Activated T-cell treated with anti-CD3 and anti-CD28 coated beads for 1 hour (primary cell): ENCODE measurements around the gene CCDC27.

Experiments used
- DNase-seq: peaks from one replicate; pipeline ENCODE4 v3.0.0-alpha.2; 2020; ENCODE audit warnings: low read depth

The CCDC27 gene

GRCh38 chr1:3752400-3752945 is at the start of gene CCDC27:
CCDC27 (plus strand) TSS chr1:3752450; CDS start chr1:3752482, 32 bp downstream.
- DNase-seq: no peak

DNA sequence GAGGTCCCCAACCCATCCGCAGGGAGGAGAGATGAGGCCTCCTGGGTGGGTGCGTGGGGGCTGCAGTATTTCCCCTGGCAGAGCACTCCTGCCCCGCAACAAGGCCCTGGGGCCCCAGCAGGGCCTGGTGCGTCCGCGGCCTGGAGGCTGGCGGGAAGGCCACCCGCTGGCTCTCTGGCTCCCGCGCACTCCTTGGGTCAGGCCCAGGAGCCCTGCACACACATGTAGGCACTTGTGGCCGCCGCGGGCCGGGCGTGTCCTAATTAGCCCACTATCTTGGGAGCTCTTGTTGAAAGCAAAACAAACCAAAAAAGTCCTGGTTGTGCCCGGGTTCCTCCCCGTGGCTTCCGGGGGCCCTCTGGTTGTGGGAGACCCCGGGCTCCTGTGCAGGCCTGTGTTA is 49.7 kb upstream of the CCDC27 start:
- DNase-seq: no peak

DNA sequence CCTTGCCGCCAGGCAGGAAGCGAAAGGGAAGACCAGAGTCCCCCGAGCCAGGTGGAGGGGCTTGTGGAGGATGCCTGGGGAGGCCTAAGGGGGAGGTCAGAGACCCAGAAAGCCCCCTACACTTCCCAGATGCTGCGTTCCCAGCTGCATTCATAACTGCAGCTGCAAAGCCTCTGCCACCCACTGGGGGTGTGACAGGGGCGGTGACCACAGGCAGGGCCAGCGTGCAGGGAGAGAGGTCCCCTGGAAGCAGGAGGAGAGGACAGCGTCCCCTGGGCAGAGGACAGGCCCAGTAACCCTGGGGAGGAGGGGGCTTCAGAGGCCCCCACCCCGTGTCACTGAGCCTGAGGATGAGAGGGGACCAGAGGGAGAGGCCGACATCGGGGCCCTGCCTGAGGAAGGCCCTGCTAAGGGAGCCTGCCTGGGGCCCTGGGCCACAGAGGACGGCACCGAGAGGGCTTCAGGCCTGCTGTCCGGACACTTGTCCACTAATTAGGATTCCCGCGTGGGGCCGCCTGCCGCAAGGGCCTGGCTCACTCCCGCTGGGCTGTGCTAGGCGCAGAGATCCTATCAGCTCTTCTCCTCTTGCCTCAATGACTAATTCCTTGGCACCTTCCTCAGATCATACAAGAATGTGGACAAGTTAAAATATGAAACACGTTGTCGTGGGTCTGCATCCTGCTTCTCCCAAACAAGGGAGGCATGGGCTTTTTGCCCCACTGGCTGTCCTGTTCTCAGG is 49.1 kb upstream of the CCDC27 start:
- no peak for DNase-seq

DNA sequence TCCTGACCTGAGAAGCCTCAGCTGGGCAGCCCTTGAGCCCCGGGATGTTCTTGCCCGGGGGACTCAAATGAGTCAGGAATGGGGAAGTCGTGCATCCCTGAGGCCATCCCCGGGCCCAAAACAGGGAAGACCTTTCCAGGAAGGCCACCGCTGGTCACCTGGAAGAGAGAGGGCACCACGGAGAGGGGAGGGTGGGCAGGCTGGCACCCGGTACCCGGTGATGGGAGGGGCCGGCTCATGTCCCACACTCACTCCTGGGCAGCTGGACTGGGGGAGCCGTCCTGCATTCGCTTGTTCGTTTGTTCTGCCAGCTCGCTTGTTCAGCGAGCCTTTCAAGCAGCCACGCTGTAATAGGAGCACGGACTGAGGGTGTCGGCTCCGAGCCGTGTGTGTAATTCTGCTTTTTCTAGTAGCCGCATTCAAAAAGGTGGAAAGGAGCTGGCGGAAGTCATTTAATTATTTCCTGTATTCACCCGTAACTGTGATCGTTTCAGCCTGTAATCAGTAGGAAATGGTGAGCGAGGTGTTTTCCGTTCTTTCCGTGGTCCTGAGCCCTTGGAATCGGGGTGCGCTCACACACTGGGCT is 48.4 kb upstream of the CCDC27 start:
- no peak for DNase-seq

GRCh38 chr1:3705341-3705950 is 46.8 kb upstream of the CCDC27 start:
- DNase-seq: no peak

DNA sequence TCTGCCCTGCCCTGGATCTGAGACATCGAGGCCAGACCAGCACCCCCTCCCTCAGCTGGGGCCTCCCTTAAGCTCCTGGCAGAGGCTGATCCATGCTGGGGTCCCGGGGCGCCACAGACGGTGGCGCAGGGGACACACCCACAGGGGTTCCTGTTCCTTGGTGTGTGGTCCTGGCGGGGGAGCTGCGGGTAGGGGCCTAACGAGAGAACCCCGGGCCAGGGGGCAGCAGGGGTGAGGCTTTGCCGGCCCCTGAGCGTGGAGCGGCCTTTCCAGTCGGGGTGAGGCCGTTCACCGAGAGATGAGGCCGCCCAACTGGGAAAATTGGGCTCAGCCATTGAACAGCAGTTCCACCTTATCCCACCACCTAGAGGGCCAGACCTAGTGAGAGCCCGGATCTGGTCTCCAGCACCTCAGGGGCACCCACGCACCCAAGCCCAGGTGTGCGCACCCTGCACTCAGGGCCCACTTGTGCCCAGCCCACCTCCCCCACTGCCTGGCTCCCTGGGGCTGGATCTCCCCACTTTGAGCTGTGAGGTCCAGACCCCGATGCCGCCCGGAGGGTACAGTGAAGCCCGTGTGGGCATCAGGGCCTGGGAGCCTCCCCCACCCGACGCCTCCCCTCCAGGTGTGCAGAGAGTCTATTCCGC is 45.5 kb upstream of the CCDC27 start:
- DNase-seq: no peak

- no peak for DNase-seq
These were observed 44.8 kb upstream of the CCDC27 start for GRCh38 chr1:3707298-3707938.

DNA sequence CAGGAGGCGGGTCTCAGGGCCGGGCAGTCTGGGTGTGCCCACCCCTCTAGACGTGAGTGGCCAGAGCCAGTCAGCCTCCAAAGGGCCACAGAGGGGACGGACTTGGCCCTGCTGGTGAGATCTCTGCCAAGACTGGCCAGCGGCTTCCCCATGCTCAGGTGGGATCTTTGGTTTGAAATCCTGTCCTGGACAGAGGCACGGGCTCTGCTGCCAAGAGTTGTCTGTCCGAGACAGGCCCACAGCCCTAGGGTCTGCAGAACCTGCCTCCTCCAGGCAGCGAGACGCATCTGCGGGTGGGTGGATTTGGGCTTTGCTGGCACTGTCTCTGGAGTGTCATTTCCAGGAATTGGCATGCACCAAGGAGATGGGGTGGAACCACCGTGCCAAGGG is 44.3 kb upstream of the CCDC27 start:
- DNase-seq: no peak

DNA sequence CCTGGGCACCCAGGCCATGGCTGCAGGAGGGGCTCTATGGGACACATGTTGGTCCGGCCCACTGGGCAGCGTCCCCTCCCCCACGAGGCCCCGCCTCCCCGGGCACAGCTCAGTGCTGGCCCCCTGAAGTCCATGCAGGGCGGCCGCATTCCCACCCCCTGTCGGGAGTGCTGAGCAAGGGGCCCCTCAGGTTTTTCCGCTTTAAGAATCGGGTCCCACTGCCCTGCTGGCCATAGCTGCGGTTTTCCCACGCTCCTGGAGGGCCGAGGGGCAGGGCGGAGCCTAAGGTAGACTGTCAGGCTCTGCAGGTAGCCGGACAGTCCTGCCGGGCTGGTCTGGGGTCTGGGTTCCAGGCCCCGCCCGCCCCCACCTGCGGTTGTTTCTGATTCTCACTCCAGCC is 43.5 kb upstream of the CCDC27 start:
- no peak for DNase-seq

- no peak for DNase-seq
These were observed 42.0 kb upstream of the CCDC27 start for GRCh38 chr1:3710251-3710650.

- DNase-seq: no peak
These were observed 40.9 kb upstream of the CCDC27 start for GRCh38 chr1:3711381-3711779.

- DNase-seq: no peak
These were observed 40.3 kb upstream of the CCDC27 start for GRCh38 chr1:3711780-3712451.

- DNase-seq: no peak
These were observed 39.4 kb upstream of the CCDC27 start for GRCh38 chr1:3712573-3713535.

GRCh38 chr1:3713840-3714239 is 38.4 kb upstream of the CCDC27 start:
- no peak for DNase-seq

- DNase-seq: no peak
These were observed 37.9 kb upstream of the CCDC27 start for GRCh38 chr1:3714284-3714741.

DNA sequence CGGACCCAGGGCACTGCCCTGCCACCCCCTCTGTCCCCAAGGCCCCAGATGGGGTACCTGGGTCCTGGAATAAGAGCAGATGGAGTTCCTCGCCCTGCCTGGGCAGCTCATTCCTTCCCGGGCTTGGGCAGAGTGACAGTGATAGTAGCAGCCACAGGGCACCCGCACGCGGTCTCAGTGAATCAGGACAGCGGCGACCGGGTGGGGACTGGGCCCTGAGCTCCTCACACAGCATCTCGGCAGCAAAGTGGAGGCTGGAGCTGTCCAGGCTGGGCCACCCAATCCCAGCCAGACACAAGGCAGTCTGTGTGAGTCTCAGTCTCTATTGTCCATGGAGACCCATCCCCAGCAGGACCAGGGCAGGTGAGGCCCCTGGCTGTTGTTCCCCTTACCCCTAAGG is 37.4 kb upstream of the CCDC27 start:
- no peak for DNase-seq

DNA sequence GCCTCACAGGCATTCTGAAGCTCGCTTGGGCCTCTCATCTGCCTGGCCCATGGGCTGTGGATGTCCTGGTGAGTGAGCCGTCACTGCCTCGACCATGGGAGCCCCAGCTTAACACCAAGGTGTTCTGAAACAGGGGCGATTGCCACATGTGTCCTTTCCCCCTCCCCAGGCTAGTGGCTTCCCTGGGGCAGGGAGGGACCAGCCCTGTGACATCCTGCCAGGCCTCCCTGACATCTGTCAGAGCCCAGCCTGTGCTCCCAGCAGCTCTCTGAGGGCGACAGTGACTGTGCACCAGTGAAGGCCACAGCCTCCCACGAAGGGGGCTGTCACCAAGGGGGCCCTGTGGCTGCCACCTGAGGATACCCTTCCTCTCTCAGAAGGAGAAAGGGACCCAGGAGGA is 35.9 kb upstream of the CCDC27 start:
- no peak for DNase-seq

GRCh38 chr1:3717041-3717714 is 35.1 kb upstream of the CCDC27 start:
- DNase-seq: no peak

GRCh38 chr1:3717715-3718601 is 34.3 kb upstream of the CCDC27 start:
- DNase-seq: no peak
